ENCODE results near the gene AP2A1. TPM values are rescaled to one million over a fixed set of nuclear protein-coding genes. Genes with fewer than 3 reads are reported as not detected.
A peak's percentile ranks its signal among the peaks of the same experiment; 100 is the strongest.

AP2A1 gene
- total and polyA plus RNA-seq, 2 donors (not counting 1 experiment from before 2014, with no cell fraction given) = 64.2 to 95.0 TPM

DNA sequence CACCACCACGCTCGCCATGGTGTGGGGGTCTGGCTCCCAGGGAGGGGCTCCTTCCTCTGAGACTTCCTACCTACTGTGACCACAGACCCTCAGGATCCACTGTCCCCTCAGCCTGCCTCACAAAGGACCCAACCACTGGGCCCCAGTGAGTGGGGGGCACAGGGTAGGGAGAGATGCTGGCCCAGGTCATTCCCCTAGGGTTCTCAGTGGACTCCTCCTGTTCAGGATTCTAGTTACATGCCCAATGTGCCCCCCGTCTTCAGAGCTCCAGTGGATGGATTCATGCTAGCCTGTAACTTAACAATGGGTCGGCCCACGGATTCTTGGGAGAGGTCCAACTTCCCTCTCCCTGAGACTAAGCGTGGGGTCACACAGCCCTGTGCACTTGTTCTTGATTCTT, 3.6 kb upstream of the AP2A1 start, which contains the start of gene TSKS:
TSS of gene TSKS (minus strand) at position 77 of the 400 bp plus-strand sequence. CDS start at position 18, 59 bp downstream.
- Histone ChIP-seq H3K79me2 (ENCODE audit: control insufficient read depth, insufficient read depth, low read length) (peaks cover 14% of the 10 kb centered on the region), H3K9me3 (ENCODE audit: control insufficient read depth, insufficient read depth, low read depth, low read length) (no peaks in the 10 kb centered on the region), H3K4me2 (ENCODE audit: extremely low read depth, insufficient read depth, low read length) (no peak within 1 kb of the TSS), H3K9ac (ENCODE audit: insufficient read depth, low read length) (no peak within 1 kb of the TSS), H3K27me3 (ENCODE audit: control insufficient read depth, insufficient read depth, low read length) (no peaks in the 10 kb centered on the region), H3K36me3 (ENCODE audit: control insufficient read depth, insufficient read depth, low read length) (no peaks in the 10 kb centered on the region), H4K20me1 (ENCODE audit: control insufficient read depth, extremely low read depth, insufficient read depth, low read length) (no peaks in the 10 kb centered on the region), H2AFZ (ENCODE audit: low read length) (no peak within 1 kb of the TSS), H3K4me1 (ENCODE audit: control insufficient read depth, extremely low read depth, insufficient read depth, low read length) (peaks cover 12% of the 10 kb centered on the region), H3K4me3 (replicated peaks in 1 of 4; ENCODE audit: control extremely low read depth in 1 of 4, insufficient read depth in 1 of 4, low read depth in 3 of 4, low read length in 4 of 4) (no peak within 1 kb of the TSS), H3K27ac (ENCODE audit: insufficient read depth, low read length) (no peak within 1 kb of the TSS)
- no peak for TF ChIP-seq EZH2 (IDR thresholded peaks at IDR 0.05; ENCODE audit: low read length, missing control alignments)
- TF ChIP-seq, protein P1, sequence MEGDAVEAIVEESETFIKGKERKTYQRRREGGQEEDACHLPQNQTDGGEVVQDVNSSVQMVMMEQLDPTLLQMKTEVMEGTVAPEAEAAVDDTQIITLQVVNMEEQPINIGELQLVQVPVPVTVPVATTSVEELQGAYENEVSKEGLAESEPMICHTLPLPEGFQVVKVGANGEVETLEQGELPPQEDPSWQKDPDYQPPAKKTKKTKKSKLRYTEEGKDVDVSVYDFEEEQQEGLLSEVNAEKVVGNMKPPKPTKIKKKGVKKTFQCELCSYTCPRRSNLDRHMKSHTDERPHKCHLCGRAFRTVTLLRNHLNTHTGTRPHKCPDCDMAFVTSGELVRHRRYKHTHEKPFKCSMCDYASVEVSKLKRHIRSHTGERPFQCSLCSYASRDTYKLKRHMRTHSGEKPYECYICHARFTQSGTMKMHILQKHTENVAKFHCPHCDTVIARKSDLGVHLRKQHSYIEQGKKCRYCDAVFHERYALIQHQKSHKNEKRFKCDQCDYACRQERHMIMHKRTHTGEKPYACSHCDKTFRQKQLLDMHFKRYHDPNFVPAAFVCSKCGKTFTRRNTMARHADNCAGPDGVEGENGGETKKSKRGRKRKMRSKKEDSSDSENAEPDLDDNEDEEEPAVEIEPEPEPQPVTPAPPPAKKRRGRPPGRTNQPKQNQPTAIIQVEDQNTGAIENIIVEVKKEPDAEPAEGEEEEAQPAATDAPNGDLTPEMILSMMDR (conservative IDR thresholded peaks at IDR 0.05 in 1 of 2, IDR thresholded peaks at IDR 0.05 in 1 of 2; ENCODE audit: low read depth in 1 of 2, low read length in 2 of 2) = no peak
- no peak for DNase-seq (ENCODE audit: low read depth in 2 of 2)

DNA sequence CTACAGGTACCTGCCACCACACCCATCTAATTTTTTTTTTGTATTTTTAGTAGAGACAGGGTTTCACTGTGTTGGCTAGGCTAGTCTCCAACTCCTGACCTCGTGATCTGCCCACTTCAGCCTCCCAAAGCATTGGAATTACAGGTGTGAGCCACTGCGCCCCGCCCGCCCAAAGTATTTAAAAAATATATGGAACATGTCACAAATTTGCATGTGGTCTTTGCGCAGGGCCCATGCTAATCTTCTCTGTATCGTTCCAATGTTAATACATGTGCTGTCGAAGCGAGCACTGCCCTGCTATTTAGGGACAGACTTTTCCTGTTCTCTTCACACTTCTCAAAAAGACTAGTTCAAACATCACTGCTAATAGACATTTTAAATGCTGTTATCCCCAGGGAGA, 2.5 kb upstream of the AP2A1 start:
- no peaks in the 10 kb centered on the region for H4K20me1 ChIP-seq (ENCODE audit: control insufficient read depth, extremely low read depth, insufficient read depth, low read length)

DNA sequence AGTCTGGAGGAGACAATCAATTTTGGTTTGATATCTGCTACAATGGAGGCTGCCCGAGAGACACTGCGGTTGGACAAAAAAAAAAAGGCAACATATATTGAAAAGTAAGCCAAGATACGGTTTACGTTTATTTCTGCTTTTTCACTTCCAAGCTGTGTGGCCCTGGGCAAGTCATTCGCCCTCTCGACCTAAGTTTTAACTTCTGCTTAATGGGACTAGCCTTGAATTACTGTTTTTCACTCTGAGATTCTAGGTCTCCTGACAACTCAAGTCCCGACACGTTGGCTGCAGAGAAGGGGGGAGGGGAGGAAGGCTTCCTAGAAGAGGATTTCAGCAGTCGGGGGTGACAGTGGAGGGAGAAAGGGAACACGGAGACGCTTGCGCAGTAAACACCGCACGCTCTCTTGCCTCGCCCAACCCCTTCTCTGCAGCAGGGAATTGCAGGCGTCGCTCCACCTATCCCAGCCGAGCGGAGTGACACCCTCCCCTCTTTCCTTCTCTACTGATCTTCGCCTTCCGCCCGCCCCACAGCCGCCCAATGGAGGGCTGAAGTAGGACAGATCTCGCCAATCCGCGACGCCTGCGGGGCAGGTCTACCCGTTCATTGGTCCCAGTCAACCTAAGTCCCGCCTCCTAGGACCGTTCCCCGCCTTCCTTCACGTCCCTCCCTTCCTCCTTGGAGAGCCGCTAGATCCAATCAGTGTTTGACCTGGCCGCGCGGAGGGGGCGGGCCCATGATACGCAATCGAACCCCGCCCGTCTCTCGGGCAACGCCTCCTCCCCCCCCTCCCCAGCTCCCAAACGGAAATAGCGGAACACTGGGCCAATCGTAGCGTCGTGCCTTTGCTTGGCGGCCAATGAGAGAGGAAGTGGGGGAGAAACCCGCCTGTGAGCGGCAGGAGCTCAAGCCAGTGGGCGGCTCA, 533 bp upstream of the AP2A1 start:
- no peaks in the 10 kb centered on the region for H4K20me1 ChIP-seq (ENCODE audit: control insufficient read depth, extremely low read depth, insufficient read depth, low read length)
- no peaks in the 10 kb centered on the region for H3K36me3 ChIP-seq (ENCODE audit: control insufficient read depth, insufficient read depth, low read length)
- H3K27me3 ChIP-seq (ENCODE audit: control insufficient read depth, insufficient read depth, low read length) = no peaks in the 10 kb centered on the region
- H3K27ac ChIP-seq (ENCODE audit: insufficient read depth, low read length) = peak overlapping the region; percentile 98
- peak; percentile 100 for DNase-seq (ENCODE audit: low read depth in 2 of 2)
- H3K79me2 ChIP-seq (ENCODE audit: control insufficient read depth, insufficient read depth, low read length) = peaks cover 41% of the 10 kb centered on the region
- H3K4me1 ChIP-seq (ENCODE audit: control insufficient read depth, extremely low read depth, insufficient read depth, low read length) = peaks cover 9% of the 10 kb centered on the region
- no peak for TF ChIP-seq EZH2 (IDR thresholded peaks at IDR 0.05; ENCODE audit: low read length, missing control alignments)
- TF ChIP-seq, protein P1 (conservative IDR thresholded peaks at IDR 0.05 in 1 of 2, IDR thresholded peaks at IDR 0.05 in 1 of 2; ENCODE audit: low read depth in 1 of 2, low read length in 2 of 2) = no peak
- peak overlapping the region; percentile 48 for H2AFZ ChIP-seq (ENCODE audit: low read length)
- no peaks in the 10 kb centered on the region for H3K9me3 ChIP-seq (ENCODE audit: control insufficient read depth, insufficient read depth, low read depth, low read length)
- peak overlapping the region; percentile 57 for H3K9ac ChIP-seq (ENCODE audit: insufficient read depth, low read length)
- peak overlapping the region; percentile 39 to 62 (median 44) for H3K4me3 ChIP-seq (replicated peaks in 1 of 4; ENCODE audit: control extremely low read depth in 1 of 4, insufficient read depth in 1 of 4, low read depth in 3 of 4, low read length in 4 of 4)
- H3K4me2 ChIP-seq (ENCODE audit: extremely low read depth, insufficient read depth, low read length) = peak overlapping the region; percentile 98

More for the DNA sequence above, 2.5 kb upstream of the AP2A1 start:
- H3K4me1 ChIP-seq (ENCODE audit: control insufficient read depth, extremely low read depth, insufficient read depth, low read length) = peaks cover 9% of the 10 kb centered on the region
- H3K4me3 ChIP-seq (replicated peaks in 1 of 4; ENCODE audit: control extremely low read depth in 1 of 4, insufficient read depth in 1 of 4, low read depth in 3 of 4, low read length in 4 of 4) = no peak overlapping the region
- H3K79me2 ChIP-seq (ENCODE audit: control insufficient read depth, insufficient read depth, low read length) = peaks cover 24% of the 10 kb centered on the region
- H3K9ac ChIP-seq (ENCODE audit: insufficient read depth, low read length) = no peak overlapping the region
- H3K4me2 ChIP-seq (ENCODE audit: extremely low read depth, insufficient read depth, low read length) = no peak overlapping the region
- TF ChIP-seq, protein P1 (conservative IDR thresholded peaks at IDR 0.05 in 1 of 2, IDR thresholded peaks at IDR 0.05 in 1 of 2; ENCODE audit: low read depth in 1 of 2, low read length in 2 of 2) = no peak
- TF ChIP-seq EZH2 (IDR thresholded peaks at IDR 0.05; ENCODE audit: low read length, missing control alignments) = no peak
- no peak overlapping the region for H2AFZ ChIP-seq (ENCODE audit: low read length)
- DNase-seq (ENCODE audit: low read depth in 2 of 2) = no peak
- no peak overlapping the region for H3K27ac ChIP-seq (ENCODE audit: insufficient read depth, low read length)
- no peaks in the 10 kb centered on the region for H3K9me3 ChIP-seq (ENCODE audit: control insufficient read depth, insufficient read depth, low read depth, low read length)
- H3K36me3 ChIP-seq (ENCODE audit: control insufficient read depth, insufficient read depth, low read length) = no peaks in the 10 kb centered on the region
- H3K27me3 ChIP-seq (ENCODE audit: control insufficient read depth, insufficient read depth, low read length) = no peaks in the 10 kb centered on the region

All from fibroblast of lung (primary cell).